ENCODE measurements around the gene PNKD. TPM values are rescaled to one million over a fixed set of nuclear protein-coding genes. Genes with fewer than 3 reads are reported as not detected.
"Not testable (repeated sequence)": the region's sequence is repeated elsewhere in the genome, so short reads cannot be mapped to it uniquely, and the experiment has no call there.

Gene PNKD
- total RNA-seq, 1 donor from 2014 or later: 18.2 TPM

DNA sequence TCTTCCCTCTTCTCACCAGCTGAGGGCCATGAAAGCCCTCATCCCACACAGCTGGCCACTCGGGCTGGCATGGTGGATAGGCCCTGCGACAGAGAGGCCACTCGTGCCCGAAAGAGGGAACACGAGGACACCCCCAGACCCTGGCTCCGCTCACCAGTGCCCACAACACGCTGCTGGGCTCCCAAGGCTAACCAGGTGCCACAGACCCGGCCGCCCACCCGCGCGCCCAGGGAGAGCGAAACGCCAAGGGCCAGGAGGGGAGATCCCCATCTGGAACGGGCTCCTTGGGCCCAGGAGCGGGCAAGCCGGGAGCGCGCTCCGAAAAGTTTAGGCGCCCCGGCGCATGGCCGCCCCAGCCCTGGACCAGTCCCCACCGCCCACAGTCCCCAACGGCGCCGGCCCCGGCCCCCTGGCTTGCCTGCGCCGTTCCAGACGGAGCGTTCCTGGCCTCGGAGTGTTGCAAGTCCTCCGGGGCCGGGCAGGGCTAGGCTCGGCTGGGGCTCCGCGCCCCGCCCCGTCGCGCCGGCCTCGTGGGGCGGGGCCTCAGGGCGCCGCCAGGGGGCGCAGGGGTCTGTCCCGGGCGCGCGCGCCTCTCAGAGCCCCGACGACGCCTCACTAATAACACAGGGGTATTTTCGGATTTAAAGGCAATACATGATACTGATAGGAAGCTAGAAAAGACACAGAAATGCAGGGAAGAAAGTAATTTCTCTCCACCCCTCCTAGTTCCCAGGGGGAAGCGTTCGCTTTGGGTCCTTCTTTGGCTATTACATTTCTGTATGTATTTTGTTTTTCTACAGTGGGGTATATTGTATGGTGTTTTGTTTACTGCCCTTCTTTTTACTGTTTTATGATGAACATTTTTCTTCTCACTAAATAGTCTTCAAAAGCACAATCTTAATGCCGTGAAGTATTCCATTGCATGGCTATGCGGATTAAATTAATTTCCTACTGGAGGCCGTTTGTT is 22.0 kb downstream of the PNKD start, which contains the start of gene TMBIM1:
Gene TMBIM1 (minus strand): TSS at position 456 of the 967 bp plus-strand sequence. CDS start 10,362 bp downstream, outside the sequence.
- peak; percentile 24 for DNase-seq

DNA sequence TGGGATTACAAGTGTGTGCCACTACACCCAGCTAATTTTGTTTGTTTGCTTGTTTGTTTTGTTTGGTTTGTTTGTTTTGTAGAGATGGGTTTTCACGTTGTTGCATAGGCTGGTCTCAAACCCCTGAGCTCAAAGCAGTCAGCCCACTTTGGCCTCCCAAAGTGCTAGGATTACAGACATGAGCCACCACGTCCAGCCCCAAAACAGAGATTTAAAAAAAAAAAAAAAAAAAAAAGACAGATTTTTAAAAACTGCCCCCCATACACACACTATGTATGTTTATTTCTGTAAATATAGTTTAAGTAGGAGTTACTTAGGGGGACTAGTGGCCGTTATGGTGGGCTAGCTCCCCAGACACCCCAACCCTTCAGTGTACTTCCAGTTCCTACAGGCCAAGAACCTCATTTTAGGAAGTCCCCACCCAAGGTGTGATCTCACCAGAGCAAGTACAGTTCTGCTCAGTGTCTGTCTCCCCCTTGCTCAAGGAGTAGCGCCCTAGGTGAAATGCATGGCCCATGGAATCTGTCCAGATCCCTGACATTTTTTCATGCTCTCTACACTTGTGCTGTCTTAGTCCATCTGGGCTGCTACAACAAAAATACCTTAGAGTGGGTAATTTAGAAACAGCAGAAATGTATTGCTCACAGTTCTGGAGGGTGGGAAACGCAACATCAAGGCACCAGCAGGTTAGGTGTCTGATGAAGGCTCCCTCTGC is 23.6 kb downstream of the PNKD start:
- no peak for DNase-seq

DNA sequence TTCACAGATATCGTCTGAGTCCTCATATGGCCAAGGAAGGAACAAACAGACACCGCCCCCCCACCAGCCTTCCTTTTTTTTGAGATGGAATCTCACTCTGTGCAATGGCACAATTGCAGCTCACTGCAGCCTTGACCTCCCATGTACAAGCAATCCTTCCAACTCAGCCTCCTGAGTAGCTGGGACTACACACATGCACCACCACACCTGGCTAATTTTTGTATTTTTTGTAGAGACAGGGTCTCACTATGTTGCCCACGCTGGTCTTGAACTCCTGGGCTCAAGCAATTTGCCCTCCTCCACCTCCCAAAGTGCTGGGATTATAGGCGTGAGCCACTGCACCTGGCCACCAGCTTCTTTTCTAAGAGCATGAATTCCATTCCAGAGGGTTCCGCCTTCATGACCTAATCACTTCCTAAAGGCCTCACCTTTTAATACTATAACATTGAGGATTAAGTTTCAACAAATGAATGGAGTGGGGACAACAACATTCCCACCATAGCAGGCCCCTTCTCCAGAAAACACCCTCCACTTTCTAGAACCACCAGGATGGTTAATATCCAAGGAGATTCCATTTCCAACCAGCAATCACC is 24.2 kb downstream of the PNKD start:
- no peak for DNase-seq

DNA sequence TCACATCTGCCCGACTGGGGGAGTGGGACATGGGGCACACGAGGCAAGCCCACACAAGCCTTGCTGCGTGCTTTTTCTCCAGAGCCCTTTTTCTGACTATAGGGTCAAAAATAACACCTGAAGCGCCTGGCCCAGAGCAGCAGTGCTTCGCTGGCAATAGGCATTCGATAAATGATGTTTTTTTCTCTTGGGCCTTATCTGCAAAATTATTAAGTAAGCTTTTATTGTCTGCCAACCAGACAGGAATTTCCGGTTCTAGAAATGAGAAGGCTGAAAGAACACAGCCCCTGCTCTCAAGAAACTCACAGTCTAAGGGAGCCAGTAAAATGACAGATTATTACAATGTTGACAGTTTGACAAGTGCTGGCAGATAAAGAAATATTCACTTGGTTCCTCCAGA is 24.7 kb downstream of the PNKD start:
- no peak for DNase-seq

DNA sequence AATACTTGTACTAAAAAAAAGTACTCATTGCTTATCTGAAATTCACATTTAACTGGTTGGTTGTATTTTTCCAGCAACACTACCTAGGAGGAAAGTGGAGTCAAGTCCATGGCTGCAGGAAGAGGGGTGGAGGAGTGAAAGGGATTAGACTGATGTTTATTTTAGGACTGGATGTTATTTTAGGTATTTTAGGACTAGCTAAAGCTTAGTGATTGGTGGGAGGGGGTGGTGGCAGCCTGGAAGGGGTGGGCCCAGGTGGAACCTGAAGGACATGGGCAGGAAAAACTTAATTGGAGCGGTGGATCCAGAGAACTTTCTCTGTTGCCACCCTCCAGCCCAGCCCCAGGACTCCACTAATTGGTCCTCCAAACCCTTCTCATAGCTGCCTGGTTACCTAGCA is 25.9 kb downstream of the PNKD start:
- no peak for DNase-seq

DNA sequence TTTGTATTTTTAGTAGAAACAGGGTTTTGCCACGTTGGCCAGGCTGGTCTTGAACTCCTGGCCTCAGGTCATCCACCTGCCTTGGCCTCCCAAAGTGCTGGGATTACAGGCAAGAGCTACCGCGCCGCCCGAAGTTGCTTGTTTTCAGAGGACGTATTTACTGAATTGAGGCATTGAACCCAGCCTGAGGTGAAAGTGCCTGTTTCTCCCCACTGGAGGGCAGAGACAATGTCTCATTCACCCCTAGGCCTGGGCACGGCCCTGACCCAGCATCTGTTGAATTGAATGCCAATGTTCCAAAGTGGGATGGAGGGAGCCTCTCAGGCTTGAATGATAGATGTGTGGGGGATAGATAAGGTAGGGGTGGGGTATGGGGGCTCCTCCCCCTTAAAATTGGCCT is 26.5 kb downstream of the PNKD start:
- DNase-seq: peak; percentile 43

DNA sequence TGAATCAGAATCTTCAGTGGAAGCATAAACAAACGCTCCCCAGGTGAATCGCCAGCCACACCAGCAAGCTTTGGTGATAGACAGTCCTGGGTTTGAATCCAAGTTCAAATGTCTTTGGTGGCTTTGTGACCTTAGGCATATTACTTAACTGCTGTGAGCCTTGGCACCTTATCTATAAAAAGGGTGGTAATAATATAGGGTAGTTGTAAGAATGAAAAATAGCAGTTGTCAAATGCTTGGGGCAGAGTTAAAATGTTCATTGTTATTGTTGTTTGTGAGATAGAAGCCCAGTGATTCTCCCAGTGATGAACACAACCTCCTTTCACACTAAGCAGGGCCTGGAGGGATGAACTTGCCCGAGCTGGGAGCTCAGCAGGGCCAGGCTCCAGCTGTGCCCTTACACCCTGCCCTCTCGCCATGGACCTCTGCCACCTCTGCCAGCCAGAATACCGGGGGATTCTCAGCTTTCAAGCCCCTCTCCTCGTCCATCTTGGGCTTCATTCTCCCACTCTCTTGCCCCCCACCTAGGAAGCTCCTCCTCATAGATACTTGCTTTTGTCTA is 28.1 kb downstream of the PNKD start:
- DNase-seq: peak; percentile 45

DNA sequence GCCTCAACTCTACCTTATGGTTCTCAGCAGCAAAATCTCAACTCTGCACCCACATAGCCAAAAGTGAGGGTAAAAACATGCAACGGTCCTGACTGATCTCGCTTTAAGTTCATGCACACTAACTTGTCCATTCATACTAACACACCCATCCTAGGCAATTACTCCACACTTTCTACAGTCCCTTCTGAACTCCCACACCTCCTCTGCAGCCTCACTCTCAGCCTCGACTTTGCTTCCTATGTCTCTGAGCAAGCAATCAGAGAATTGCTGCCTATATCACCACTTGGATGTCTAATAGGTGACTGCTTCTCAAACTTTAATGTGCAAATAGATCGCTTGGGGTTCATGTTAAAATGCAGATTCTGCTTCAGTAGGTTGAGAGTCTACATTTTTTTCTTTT is 29.8 kb downstream of the PNKD start:
- DNase-seq: no peak

DNA sequence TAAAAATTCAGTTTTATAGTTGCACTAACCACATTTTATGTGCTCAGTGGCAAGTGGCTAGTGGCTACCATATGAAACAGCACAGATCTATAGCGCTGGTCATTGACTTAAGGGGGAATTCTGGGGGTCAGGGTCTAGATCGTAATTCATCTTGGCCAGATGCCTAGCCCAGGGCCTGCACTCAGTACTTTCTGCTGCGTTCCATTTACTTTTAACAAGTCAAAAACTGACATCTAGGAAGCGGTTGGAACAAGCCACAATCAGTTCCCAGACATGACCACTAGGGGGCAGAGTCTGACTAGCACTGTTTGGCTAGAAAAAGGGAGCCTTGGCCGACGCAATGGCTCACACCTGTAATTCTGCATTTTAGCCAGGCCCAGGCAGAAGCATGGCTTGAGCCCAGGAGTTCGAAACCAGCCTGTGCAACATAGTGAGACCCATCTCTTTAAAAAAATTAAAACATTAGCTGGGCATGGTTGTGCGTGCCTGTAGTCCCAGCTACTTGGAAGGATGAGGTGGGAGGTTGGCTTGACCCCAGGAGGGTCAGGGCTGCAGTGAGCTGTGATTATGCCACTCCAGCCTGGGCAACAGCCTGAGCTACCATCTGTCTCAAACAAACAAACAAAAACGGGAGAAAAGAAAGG is 31.0 kb downstream of the PNKD start:
- DNase-seq: peak; percentile 63

DNA sequence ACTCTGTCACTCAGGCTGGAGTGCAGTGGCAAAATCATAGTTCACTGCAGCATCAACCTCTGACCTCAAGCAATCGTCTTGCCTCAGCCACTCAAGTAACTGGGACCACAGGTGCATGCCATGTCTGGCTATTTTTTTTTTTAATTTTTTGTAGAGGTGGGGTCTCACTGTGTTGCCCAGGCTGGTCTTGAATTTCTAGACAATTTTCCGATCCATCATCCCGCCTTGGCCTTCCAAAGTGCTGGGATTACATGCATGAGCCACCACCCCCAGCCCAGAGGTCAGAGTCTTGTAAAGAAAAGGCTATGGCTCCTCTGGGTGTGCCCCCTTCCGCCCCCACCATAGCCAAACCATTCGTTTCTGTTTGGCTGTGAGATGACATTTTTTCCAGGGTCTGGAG is 35.1 kb downstream of the PNKD start:
- no peak for DNase-seq

DNA sequence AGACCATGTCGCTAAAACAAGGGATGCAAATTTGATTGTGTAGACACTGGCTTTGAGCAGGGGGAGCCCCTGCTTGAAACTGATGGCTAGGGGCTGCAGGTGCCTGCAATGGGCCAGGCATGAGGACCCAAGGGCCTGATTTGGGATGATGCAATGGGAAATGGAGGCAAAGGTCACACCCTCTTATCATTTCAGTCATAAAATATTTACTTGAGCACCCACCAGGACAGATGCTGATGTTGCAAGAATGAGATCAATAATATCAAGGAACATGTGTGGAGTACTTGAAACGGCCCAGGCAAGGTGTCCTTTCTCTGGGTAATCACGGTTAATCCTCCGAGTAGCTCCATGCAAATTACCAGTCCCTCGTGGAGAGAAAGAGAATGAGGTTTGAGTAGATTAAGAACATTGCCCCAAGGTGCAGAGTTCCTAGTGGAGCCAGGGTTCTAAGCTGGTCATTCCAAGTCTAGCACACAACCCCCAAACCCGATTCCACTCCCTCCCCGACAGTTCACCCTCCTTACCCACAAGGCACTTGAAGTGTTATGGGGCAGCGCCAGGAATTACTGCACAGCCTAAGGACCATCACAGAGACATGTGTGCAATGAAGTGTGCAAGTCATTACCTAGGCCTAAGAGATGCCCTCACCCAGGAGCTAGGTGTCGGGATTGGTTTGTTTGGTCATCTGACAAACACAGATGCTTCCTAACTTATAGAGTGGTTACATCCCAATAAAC is 36.0 kb downstream of the PNKD start:
- no peak for DNase-seq

DNA sequence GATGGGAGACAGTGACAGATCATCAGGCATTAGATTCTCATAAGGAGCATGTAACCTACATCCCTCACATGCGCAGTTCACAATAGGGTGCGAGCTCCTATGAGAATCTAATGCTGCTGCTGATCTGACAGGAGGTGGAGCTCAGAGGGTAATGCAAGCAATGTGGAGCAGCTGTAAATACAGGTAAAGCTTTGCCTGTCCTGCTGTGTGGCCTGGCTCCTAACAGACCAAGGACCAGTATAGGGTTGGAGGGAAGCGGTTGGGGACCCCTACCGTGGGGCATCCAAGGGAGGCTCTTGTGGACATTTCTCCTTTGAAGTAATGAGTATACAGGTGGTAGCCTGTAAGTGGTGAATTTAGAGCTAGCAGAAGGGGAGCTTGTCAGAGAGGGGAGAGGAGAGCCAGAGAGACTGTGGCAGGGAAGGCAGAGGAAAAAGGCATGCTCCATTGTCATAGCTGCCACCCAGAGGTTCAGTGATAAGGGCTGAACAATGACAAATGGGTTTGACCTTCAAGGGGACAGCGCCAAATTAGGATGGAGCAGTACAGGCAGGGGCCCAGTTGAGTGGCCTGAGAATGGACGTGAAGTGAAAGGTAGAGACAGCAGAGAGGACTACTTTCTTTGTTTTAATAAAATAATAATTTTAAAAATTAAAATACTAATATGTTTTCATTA is 37.2 kb downstream of the PNKD start:
- no peak for DNase-seq

DNA sequence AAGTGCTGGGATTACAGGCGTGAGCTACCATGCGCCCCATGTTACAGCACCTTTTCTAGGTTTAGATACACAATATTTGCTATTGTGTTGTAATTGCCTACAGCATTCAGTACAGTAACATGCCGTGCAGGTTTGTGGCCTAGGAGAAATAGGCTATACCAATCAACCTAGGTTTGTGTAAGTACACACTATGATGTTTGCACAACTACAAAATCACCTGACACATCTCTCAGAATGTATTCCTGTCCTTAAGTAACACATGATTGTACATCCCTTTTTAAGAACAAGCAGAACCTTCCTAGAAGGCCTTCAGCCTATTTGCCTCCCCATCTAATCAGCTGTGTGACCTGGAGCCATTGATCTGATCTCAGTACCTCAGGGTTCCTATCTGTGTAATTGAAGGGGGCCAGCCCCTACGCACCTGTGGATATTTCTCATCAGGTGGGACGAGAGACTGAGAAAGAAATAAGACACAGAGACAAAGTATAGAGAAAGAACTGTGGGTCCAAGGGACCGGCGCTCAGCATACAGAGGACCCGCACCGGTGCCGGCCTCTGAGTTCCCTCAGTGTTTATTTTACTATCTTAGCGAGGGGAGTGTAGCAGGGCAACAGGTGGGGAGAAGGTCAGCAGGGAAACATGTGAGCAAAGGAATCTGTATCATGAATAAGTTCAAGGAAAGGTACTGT is 40.7 kb downstream of the PNKD start:
- no peak for DNase-seq

DNA sequence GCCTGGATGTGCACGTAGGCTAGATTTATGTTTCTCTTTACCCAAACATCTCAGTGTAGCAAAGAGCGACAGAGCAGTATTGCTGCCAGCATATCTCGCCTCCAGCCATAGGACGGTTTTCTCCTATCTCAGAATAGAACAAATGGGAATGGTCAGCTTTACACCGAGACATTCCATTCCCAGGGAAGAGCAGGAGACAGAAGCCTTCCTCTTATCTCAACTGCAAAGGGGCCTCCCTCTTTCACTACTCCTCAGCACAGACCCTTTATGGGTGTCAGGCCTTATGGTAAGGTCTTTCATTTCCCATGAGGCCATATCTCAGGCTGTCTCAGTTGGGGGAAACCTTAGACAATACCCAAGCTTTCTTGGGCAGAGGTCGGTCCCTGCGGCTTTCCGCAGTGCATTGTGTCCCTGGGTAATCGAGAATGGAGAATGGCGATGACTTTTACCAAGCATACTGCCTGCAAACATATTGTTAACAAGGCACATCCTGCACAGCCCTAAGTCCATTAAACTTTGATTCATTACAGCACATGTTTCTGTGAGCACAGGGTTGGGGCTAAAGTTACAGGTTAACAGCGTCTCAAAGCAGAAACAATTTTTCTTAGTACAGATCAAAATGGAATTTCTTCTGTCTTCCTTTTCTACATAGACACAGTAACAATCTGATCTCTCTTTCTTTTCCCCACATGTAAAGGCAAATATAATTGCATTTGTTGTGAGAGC is 41.4 kb downstream of the PNKD start:
- DNase-seq: not testable (repeated sequence)

DNA sequence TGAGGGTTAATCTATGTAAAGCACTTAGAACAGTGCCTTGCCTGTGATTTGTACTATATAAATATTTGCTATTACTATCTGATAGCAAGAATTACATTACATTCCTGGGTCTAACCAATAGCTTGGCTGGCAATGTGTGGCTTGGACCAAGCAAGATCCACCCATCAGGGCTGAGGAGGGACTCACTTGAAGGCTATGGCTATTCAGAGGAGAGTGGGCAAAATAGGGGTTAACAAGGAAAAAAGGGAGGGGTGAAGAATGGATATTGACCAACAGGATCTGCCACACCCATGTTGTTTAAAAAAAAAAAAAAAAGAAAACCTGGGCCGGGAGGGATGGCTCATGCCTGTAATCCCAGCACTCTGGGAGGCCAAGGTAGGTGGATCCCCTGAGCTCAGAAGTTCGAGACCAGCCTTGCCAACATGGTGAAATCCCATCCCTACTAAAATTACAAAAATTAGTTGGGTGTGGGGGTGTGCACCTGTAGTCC is 42.0 kb downstream of the PNKD start:
- no peak for DNase-seq

DNA sequence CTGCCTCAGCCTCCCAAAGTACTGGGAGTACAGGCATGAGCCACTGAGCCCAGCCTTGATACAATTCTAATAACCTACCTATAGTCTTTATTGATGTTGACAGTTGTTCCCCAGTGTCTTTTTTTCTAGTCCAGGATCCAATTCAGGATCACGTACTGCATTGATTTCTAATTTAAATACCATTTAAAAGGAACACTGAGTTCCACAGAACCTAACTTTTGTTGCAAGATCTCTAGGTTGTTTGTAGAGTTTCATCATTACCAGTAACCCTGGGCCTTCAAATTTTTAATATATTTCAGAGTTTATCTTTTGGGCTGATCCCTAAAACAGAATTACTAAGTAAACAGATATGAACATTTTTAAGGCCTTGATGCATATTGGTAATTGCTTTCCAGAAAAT is 43.0 kb downstream of the PNKD start:
- DNase-seq: no peak

DNA sequence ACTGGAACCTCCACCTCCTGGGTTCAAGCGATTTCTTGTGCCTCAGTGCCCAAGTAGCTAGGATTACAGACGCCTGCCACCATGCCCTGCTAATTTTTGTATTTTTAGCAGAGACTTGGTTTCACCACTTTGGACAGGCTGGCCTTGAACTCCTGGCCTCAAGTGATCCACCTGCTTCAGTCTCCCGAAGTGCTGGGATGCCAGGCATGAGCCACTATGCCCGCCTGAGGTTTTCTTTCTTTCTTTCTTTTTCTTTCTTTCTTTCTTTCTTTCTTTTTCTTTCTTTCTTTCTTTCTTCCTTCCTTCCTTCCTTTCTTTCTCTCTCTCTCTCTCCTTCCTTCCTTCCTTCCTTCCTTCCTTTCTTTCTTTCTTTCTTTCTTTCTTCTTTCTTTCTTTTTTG is 44.4 kb downstream of the PNKD start:
- DNase-seq: not testable (repeated sequence)

DNA sequence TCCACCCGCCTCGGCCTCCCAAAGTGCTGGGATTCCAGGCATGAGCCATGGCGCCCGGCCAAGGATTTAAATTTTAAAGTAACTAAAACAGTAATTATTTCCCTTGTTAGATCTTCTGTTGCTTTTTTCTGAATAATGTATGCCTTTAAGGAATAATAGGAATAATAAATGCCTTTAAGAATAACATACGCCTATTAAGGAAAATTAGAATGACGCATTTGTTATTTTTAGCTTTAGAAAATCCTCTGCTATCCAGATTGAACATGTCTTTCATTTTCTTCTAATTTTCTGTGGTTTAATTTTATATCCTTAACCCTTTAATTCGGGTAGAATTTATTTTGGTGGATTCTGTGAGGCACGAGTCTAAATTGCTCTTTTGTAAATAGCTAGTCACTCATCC is 45.1 kb downstream of the PNKD start:
- no peak for DNase-seq

DNA sequence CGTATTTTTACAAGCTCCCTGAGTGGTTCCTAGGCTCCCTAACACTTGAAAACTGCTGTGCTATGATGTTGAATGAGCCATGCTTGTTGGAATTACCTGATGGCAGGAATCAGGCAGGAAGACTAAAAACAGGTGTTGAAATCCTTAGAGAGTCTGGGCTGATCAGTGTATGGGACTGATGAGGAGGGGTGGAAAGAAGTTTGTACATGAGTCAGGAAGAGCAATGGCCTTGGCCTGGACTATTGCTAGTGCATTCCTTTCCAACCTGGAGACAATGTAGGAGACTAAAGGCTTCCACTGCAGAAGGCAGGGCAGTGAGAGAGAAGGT is 46.9 kb downstream of the PNKD start:
- DNase-seq: no peak

DNA sequence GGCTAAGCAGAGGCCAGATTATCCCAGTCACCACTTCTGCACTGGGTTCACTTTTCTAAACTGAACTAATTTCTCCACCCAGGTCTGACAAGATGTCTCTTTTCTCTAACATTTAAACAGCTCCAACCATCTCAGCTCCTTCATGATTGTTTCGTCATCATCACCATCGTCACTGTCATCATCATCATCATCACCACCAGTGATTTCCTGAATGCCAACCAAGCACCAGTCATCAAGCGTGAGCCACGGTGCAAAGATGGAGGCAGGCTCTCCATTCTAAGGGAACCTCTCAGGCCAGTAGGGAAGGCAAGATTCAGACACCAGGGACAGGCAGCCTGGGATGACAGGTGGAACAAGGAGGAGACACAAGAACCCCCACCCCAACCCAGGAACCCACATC is 47.5 kb downstream of the PNKD start:
- DNase-seq: no peak
